Smooth muscle cell (in vitro differentiated cells): ENCODE results near the gene TOMM34. TPM values are rescaled to one million over a fixed set of nuclear protein-coding genes. Genes with fewer than 3 reads are reported as not detected.

Experiments
- DNase-seq: peaks from one replicate; lab custom pipeline; 2025; ENCODE audit not compliant: unreplicated experiment; lab: John Stamatoyannopoulos, UW
- H2AFZ ChIP-seq: fragments of 200-600 bp; sonication (generic); 2 replicates; pipeline ENCODE4 v1.6.0; 2016; ENCODE audit warnings: antibody characterized with exemption, low read depth, mild to moderate bottlenecking
- H3F3A ChIP-seq: fragments of 200-600 bp; sonication (generic); 2 replicates; pipeline ENCODE4 v1.6.0; 2017; ENCODE audit warnings: antibody characterized with exemption, low read depth
- H3K27ac ChIP-seq: fragments of 200-600 bp; sonication (generic); 2 replicates; pipeline ENCODE4 v1.5.1; 2016; ENCODE audit warnings: low read depth, mild to moderate bottlenecking
- H3K27me3 ChIP-seq: fragments of 200-600 bp; sonication (generic); 2 replicates; pipeline ENCODE4 v1.6.1; 2016; ENCODE audit warnings: low read depth, mild to moderate bottlenecking
- H3K36me3 ChIP-seq: fragments of 200-600 bp; sonication (generic); 2 replicates; pipeline ENCODE4 v1.5.1; 2016; ENCODE audit warnings: low read depth
- H3K4me1 ChIP-seq: fragments of 200-600 bp; sonication (generic); 2 replicates; pipeline ENCODE4 v1.5.1; 2016; ENCODE audit warnings: low read depth
- H3K4me2 ChIP-seq: fragments of 200-600 bp; sonication (generic); 2 replicates; pipeline ENCODE4 v1.6.0; 2016; ENCODE audit warnings: mild to moderate bottlenecking
- H3K4me3 ChIP-seq: fragments of 200-600 bp; sonication (generic); 2 replicates; pipeline ENCODE4 v1.5.1; 2016; ENCODE audit warnings: mild to moderate bottlenecking
- H3K79me2 ChIP-seq: fragments of 200-600 bp; sonication (generic); 2 replicates; pipeline ENCODE4 v1.6.0; 2016; ENCODE audit warnings: low read depth, mild to moderate bottlenecking
- H3K9ac ChIP-seq: fragments of 200-600 bp; sonication (generic); 2 replicates; pipeline ENCODE4 v1.6.0; 2016; ENCODE audit warnings: low read depth
- H3K9me3 ChIP-seq: fragments of 200-600 bp; sonication (generic); replicated peaks from 2 replicates; pipeline ENCODE4 v1.5.1; 2016; ENCODE audit warnings: low read depth
- H4K20me1 ChIP-seq: fragments of 200-600 bp; sonication (generic); 2 replicates; pipeline ENCODE4 v1.6.0; 2016; ENCODE audit warnings: low read depth
- CTCF ChIP-seq: fragments of 200-600 bp; sonication (generic); IDR thresholded peaks from 2 replicates; pipeline ENCODE4 v1.5.1; 2017; ENCODE audit warnings: borderline replicate concordance, mild to moderate bottlenecking, antibody characterized with exemption; ENCODE audit not compliant: insufficient read depth, poor library complexity, severe bottlenecking
- WGBS: methylation state at CpG from one replicate; pipeline ENCODE4 v1.1.7; 2016; ENCODE audit warnings: low lambda C conversion rate; 5-methylcytosine and 5-hydroxymethylcytosine counted together
- polyA plus RNA-seq: library from polyadenylated mRNA; unstranded; fragments of >200 nt; fragmentation: Nextera tagmentation; extraction: Ambion mirVana; gene quantifications from 2 replicates; pipeline ENCODE4 v1.2.1, GENCODE V29; 2016
- total RNA-seq: library from RNA; depleted of rRNA; stranded (reverse); fragments of >200 nt; gene quantifications from 2 replicates; pipeline ENCODE4 v1.2.3, GENCODE V29; 2014

The TOMM34 gene
- total and polyA plus RNA-seq, 2 experiments from 2014 or later = 27.2 to 34.9 TPM

DNA sequence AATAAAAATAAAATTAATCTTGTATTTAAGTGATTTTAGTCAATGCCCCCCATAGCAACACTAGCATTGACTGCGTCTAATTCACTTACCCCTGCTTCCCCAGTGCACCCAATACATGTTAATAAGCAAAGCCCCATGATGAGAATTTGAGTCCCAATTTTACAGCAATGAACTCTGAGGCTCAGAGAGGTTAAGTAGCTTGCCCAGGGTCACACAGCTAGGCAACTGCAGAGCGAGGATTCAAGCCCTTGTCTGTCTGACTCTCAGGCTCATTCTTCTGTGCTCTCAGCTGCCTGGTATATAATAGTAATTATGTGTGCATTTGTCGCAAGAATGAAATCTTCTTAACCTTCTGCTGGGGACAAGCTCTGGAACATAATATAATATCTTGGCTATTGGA is 41.9 kb downstream of the TOMM34 start:
- H3K36me3 ChIP-seq = peaks cover 4% of the 10 kb centered on the region
- no peak for TF ChIP-seq CTCF

GRCh38 chr20:44917399-44917798 is 42.8 kb downstream of the TOMM34 start:
- TF ChIP-seq CTCF = no peak
- Histone ChIP-seq H3K36me3 (peaks cover 7% of the 10 kb centered on the region), H3K79me2 (no peaks in the 10 kb centered on the region), H3F3A (no peaks in the 10 kb centered on the region), H3K9ac (no peak overlapping the region), H3K9me3 (no peaks in the 10 kb centered on the region), H3K27me3 (no peaks in the 10 kb centered on the region), H3K27ac (no peak overlapping the region), H2AFZ (no peak overlapping the region), H3K4me2 (no peak overlapping the region), H4K20me1 (no peaks in the 10 kb centered on the region), H3K4me3 (no peak overlapping the region), H3K4me1 (no peaks in the 10 kb centered on the region)
- no peak for DNase-seq
- WGBS = 97% methylated on average over 2 of the region's 2 CpGs

More for the DNA sequence above, 41.9 kb downstream of the TOMM34 start:
- Histone ChIP-seq H3K79me2 (no peaks in the 10 kb centered on the region), H3K4me2 (no peak overlapping the region), H3K4me3 (no peak overlapping the region), H4K20me1 (no peaks in the 10 kb centered on the region), H3K27me3 (no peaks in the 10 kb centered on the region), H3K9me3 (no peaks in the 10 kb centered on the region), H3K4me1 (no peaks in the 10 kb centered on the region), H2AFZ (no peak overlapping the region), H3K27ac (no peak overlapping the region), H3K9ac (no peak overlapping the region), H3F3A (no peaks in the 10 kb centered on the region)
- WGBS = 97% methylated on average over 3 of the region's 3 CpGs
- no peak for DNase-seq

GRCh38 chr20:44916586-44916985 is 43.6 kb downstream of the TOMM34 start:
- H3K9me3 ChIP-seq = no peaks in the 10 kb centered on the region
- no peaks in the 10 kb centered on the region for H3K4me1 ChIP-seq
- H4K20me1 ChIP-seq = no peaks in the 10 kb centered on the region
- H2AFZ ChIP-seq = no peak overlapping the region
- no peaks in the 10 kb centered on the region for H3F3A ChIP-seq
- H3K9ac ChIP-seq = no peak overlapping the region
- H3K4me2 ChIP-seq = no peak overlapping the region
- no peak for DNase-seq
- H3K79me2 ChIP-seq = no peaks in the 10 kb centered on the region
- peaks cover 7% of the 10 kb centered on the region for H3K36me3 ChIP-seq
- TF ChIP-seq CTCF = no peak
- no peak overlapping the region for H3K27ac ChIP-seq
- no peak overlapping the region for H3K4me3 ChIP-seq
- WGBS = 97% methylated on average over 12 of the region's 12 CpGs
- no peaks in the 10 kb centered on the region for H3K27me3 ChIP-seq

DNA sequence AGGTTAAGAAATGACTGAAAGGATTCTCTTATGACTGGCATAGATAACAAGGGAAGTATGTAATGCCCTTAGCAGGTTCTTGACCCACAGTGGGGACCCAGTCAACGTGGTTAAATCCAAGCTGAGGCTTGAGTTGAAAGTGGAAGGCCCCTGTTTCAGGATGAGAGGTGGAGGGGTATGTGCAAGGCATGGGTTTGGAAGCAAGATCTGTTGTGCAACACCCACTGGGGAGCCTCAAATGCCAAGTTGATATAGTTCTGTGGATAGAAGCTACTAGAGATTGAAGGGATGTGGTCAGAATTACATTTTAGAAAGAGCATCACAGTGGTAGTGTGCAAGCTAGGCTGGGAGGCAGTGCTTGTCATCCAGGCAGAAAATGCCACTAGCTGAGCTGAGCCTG is 45.3 kb downstream of the TOMM34 start:
- Histone ChIP-seq H3K79me2 (no peaks in the 10 kb centered on the region), H3K4me2 (no peak overlapping the region), H3F3A (no peaks in the 10 kb centered on the region), H4K20me1 (no peaks in the 10 kb centered on the region), H3K27me3 (no peaks in the 10 kb centered on the region), H3K9me3 (no peaks in the 10 kb centered on the region), H3K4me1 (peaks cover 9% of the 10 kb centered on the region), H3K9ac (no peak overlapping the region), H3K36me3 (peaks cover 7% of the 10 kb centered on the region), H3K27ac (no peak overlapping the region), H3K4me3 (no peak overlapping the region), H2AFZ (no peak overlapping the region)
- no peak for DNase-seq
- WGBS = 89% methylated on average over 1 of the region's 1 CpG
- no peak for TF ChIP-seq CTCF
